Osteoblast (primary cell): ENCODE data around the gene CCNI. TPM values are rescaled to one million over a fixed set of nuclear protein-coding genes. Genes with fewer than 3 reads are reported as not detected.

Experiments
- DNase-seq: peaks from one replicate; pipeline ENCODE4 v3.0.0; 2011; ENCODE audit warnings: low spot score, mixed read lengths; ENCODE audit not compliant: insufficient read length; ENCODE audit errors: missing footprints
- H2AFZ ChIP-seq: 2 replicates; pipeline ENCODE4 v1.6.0; 2011; ENCODE audit warnings: mild to moderate bottlenecking, low read length
- H3K27ac ChIP-seq: 2 replicates; pipeline ENCODE4 v1.5.1; 2011; ENCODE audit warnings: mild to moderate bottlenecking, low read depth, low read length, moderate library complexity
- H3K27me3 ChIP-seq: 2 replicates; pipeline ENCODE4 v1.6.0; 2012; ENCODE audit warnings: mild to moderate bottlenecking, control low read depth, inconsistent platforms, low read length, moderate library complexity; ENCODE audit not compliant: insufficient read depth
- H3K36me3 ChIP-seq: 2 replicates; pipeline ENCODE4 v1.5.1; 2011; ENCODE audit warnings: mild to moderate bottlenecking, low read length, control low read depth, moderate library complexity; ENCODE audit not compliant: insufficient read depth
- H3K4me1 ChIP-seq: 2 replicates; pipeline ENCODE4 v1.5.1; 2011; ENCODE audit warnings: mild to moderate bottlenecking, low read length, control low read depth, moderate library complexity; ENCODE audit not compliant: insufficient read depth
- H3K4me2 ChIP-seq: 2 replicates; pipeline ENCODE4 v1.6.0; 2011; ENCODE audit warnings: mild to moderate bottlenecking, low read length; ENCODE audit not compliant: insufficient read depth
- H3K4me3 ChIP-seq: fragments of 200-600 bp; sonication (generic); 3 replicates; pipeline ENCODE4 v1.5.1; 2012; ENCODE audit warnings: mild to moderate bottlenecking, low read length, inconsistent platforms; ENCODE audit not compliant: insufficient read depth
- H3K79me2 ChIP-seq: 2 replicates; pipeline ENCODE4 v1.6.0; 2012; ENCODE audit warnings: mild to moderate bottlenecking, low read length, control low read depth, inconsistent platforms; ENCODE audit not compliant: insufficient read depth
- H3K9me3 ChIP-seq: 2 replicates; pipeline ENCODE4 v1.5.1; 2011; ENCODE audit warnings: low read depth, low read length, control low read depth
- H4K20me1 ChIP-seq: 2 replicates; pipeline ENCODE4 v1.6.0; 2012; ENCODE audit warnings: mild to moderate bottlenecking, low read length, control low read depth; ENCODE audit not compliant: insufficient read depth
- CTCF ChIP-seq: IDR thresholded peaks from 2 replicates; pipeline ENCODE4 v1.5.1; 2011; ENCODE audit warnings: mild to moderate bottlenecking, low read depth, low read length, moderate library complexity; ENCODE audit errors: extremely low read depth
- total RNA-seq: library from RNA; depleted of rRNA; stranded (reverse); fragments of >200 nt; gene quantifications from 2 replicates; pipeline ENCODE4 v1.2.3, GENCODE V29; 2012

The CCNI gene
- total RNA-seq, 1 donor = 229 TPM

- TF ChIP-seq CTCF = no peak
- DNase-seq = no peak
- no peak overlapping the region for H3K27ac ChIP-seq
- H3K4me3 ChIP-seq = no peak overlapping the region
- peaks cover 28% of the 10 kb centered on the region for H3K79me2 ChIP-seq
- H2AFZ ChIP-seq = no peak overlapping the region
- no peaks in the 10 kb centered on the region for H3K9me3 ChIP-seq
- H3K27me3 ChIP-seq = no peaks in the 10 kb centered on the region
- H3K4me1 ChIP-seq = peaks cover 33% of the 10 kb centered on the region
- H3K4me2 ChIP-seq = no peak overlapping the region
- no peaks in the 10 kb centered on the region for H4K20me1 ChIP-seq
- H3K36me3 ChIP-seq = peaks cover 80% of the 10 kb centered on the region
These were observed 61.5 kb downstream of the CCNI start for GRCh38 chr4:77014256-77014655.

GRCh38 chr4:77012726-77013125 is 63.1 kb downstream of the CCNI start:
- no peak for DNase-seq
- Histone ChIP-seq H3K79me2 (peaks cover 38% of the 10 kb centered on the region), H3K4me2 (no peak overlapping the region), H3K4me3 (no peak overlapping the region), H3K27me3 (no peaks in the 10 kb centered on the region), H4K20me1 (peaks cover 4% of the 10 kb centered on the region), H3K9me3 (no peaks in the 10 kb centered on the region), H3K36me3 (peaks cover 77% of the 10 kb centered on the region), H3K27ac (peak overlapping the region; percentile 13), H3K4me1 (peaks cover 43% of the 10 kb centered on the region), H2AFZ (no peak overlapping the region)
- no peak for TF ChIP-seq CTCF

GRCh38 chr4:77010841-77011354 is 64.9 kb downstream of the CCNI start:
- Histone ChIP-seq H3K36me3 (peaks cover 76% of the 10 kb centered on the region), H3K79me2 (peaks cover 39% of the 10 kb centered on the region), H3K4me2 (peak overlapping the region; percentile 77), H3K4me3 (peak overlapping the region; percentile 34), H3K4me1 (peaks cover 58% of the 10 kb centered on the region), H3K9me3 (no peaks in the 10 kb centered on the region), H4K20me1 (peaks cover 7% of the 10 kb centered on the region), H2AFZ (no peak overlapping the region), H3K27me3 (no peaks in the 10 kb centered on the region), H3K27ac (peak overlapping the region; percentile 89)
- TF ChIP-seq CTCF = no peak
- peak; percentile 71 for DNase-seq

GRCh38 chr4:77009511-77010115 is 66.2 kb downstream of the CCNI start:
- Histone ChIP-seq H3K79me2 (peaks cover 48% of the 10 kb centered on the region), H4K20me1 (peaks cover 7% of the 10 kb centered on the region), H3K4me1 (peaks cover 50% of the 10 kb centered on the region)

More at GRCh38 chr4:77009511-77010115, 66.2 kb downstream of the CCNI start:
- peak overlapping the region; percentile 89 for H3K27ac ChIP-seq
- no peak overlapping the region for H2AFZ ChIP-seq
- no peak for DNase-seq
- no peaks in the 10 kb centered on the region for H3K9me3 ChIP-seq
- no peak for TF ChIP-seq CTCF
- no peak overlapping the region for H3K4me2 ChIP-seq
- H3K4me3 ChIP-seq = no peak overlapping the region
- H3K27me3 ChIP-seq = no peaks in the 10 kb centered on the region
- H3K36me3 ChIP-seq = peaks cover 75% of the 10 kb centered on the region
